Lower leg skin (tissue), 3 donors: ENCODE measurements around the gene RASA2.

Source experiments
- POLR2A ChIP-seq, 2 donors: fragments of 450-650 bp; IDR thresholded peaks; one replicate each; pipeline ENCODE4 v1.6.1; 2016 to 2017; ENCODE audit warnings: antibody characterized with exemption in 2 of 2, mild to moderate bottlenecking in 1 of 2, moderate library complexity in 1 of 2
- TF ChIP-seq, protein P1 (sequence below), 3 donors: fragments of 450-650 bp; IDR thresholded peaks; one replicate each; pipeline ENCODE4 v1.5.1; 2016; ENCODE audit warnings: antibody characterized with exemption in 3 of 3, mild to moderate bottlenecking in 3 of 3, moderate library complexity in 2 of 3

DNA sequence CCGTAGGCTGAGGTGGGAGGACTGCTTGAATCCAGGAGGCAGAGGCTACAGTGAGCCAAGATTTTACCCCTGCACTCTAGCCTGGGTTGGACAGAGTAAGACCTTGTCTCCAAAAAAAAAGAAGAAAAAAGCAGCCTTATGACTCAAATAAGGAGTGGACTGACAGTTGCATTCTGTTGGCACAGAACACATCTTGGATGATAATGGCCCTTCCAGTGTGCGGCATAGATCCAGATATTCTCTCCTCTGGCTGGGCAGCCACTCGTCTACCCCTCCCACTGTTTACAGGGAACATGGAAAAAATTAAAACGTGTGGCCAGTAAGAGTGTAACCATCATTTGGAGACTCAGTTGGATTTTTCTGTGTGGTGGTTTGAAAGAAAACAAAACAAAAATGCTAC is 132.6 kb downstream of the RASA2 start:
- TF ChIP-seq, protein P1, sequence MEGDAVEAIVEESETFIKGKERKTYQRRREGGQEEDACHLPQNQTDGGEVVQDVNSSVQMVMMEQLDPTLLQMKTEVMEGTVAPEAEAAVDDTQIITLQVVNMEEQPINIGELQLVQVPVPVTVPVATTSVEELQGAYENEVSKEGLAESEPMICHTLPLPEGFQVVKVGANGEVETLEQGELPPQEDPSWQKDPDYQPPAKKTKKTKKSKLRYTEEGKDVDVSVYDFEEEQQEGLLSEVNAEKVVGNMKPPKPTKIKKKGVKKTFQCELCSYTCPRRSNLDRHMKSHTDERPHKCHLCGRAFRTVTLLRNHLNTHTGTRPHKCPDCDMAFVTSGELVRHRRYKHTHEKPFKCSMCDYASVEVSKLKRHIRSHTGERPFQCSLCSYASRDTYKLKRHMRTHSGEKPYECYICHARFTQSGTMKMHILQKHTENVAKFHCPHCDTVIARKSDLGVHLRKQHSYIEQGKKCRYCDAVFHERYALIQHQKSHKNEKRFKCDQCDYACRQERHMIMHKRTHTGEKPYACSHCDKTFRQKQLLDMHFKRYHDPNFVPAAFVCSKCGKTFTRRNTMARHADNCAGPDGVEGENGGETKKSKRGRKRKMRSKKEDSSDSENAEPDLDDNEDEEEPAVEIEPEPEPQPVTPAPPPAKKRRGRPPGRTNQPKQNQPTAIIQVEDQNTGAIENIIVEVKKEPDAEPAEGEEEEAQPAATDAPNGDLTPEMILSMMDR (IDR thresholded peaks at IDR 0.05): no peak
- no peak for TF ChIP-seq POLR2A (IDR thresholded peaks at IDR 0.05)
